Dermis microvascular lymphatic vessel endothelial cell (primary cell): ENCODE results near the gene MYO1D. TPM values are rescaled to one million over a fixed set of nuclear protein-coding genes. Genes with fewer than 3 reads are reported as not detected.
"Not testable (repeated sequence)": the region's sequence is repeated elsewhere in the genome, so short reads cannot be mapped to it uniquely, and the experiment has no call there.

Experiments used
- DNase-seq, 2 donors: peaks; one replicate each; pipeline versions ENCODE4 v3.0.0 to v3.0.0-alpha.2; 2010; ENCODE audit warnings: low read depth in 2 of 2
- total RNA-seq: library from RNA; depleted of rRNA; stranded (reverse); fragments of >200 nt; gene quantifications from 2 replicates; pipeline ENCODE4 v1.2.1, GENCODE V29; 2014

The MYO1D gene
- total RNA-seq, 1 donor from 2014 or later: 56.5 TPM

DNA sequence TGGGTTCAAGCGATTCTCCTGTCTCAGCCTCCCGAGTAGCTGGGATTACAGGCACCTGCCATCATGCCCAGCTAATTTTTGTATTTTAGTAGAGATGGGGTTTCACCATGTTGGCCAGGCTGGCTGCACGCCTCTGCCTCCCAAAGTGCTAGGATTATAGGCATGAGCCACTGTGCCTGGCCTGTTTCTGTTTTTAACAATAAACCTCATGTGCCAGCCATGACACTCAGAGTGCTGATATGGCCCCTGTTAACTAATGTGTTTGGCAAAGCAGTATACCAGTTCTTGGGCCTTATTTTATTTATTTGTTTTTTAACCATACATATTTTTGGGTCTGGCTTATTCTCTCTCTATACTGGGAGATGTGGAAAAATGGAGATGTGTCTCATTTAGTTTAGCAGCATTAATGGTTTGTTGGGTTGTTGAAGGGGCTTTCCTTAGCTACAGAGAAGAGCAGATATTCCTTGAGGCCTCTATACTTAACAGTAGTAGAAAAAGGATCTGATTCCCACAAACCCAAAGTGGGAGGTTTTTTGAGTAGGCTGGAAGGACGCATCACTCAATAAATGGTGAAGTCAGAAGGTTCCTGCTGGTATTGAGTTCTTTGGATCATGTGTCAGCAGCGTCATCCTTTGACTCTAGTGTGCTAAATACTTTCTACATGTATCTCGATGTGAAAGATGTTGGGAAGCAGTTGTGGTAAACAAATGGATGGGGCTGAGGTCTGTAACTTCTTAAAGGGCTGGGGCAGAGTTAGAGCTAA is 406.3 kb downstream of the MYO1D start:
- DNase-seq: no peak

- no peak for DNase-seq
Measured at GRCh38 chr17:32467949-32468348, 409.0 kb downstream of the MYO1D start.

DNA sequence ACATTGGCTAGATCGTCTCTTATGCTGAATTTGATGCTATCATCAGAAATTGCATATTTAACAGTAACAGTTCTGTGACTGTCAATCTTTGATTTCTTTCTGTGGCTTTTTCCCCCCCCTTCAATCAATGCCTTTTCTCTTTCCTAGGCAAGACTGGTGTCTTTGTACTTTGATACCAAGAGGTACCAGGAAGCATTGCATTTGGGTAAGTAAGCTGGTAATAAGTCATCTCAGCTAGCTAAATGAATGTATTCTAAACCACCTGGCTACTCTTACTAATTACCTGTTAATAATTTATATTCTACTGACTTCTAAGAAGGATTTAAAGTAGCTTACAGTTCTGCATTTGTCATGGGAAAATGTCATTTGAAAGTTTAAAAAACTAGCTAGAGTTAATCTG is 412.6 kb downstream of the MYO1D start:
- no peak for DNase-seq

- DNase-seq: no peak
Measured at GRCh38 chr17:32463304-32463703, 413.6 kb downstream of the MYO1D start.

DNA sequence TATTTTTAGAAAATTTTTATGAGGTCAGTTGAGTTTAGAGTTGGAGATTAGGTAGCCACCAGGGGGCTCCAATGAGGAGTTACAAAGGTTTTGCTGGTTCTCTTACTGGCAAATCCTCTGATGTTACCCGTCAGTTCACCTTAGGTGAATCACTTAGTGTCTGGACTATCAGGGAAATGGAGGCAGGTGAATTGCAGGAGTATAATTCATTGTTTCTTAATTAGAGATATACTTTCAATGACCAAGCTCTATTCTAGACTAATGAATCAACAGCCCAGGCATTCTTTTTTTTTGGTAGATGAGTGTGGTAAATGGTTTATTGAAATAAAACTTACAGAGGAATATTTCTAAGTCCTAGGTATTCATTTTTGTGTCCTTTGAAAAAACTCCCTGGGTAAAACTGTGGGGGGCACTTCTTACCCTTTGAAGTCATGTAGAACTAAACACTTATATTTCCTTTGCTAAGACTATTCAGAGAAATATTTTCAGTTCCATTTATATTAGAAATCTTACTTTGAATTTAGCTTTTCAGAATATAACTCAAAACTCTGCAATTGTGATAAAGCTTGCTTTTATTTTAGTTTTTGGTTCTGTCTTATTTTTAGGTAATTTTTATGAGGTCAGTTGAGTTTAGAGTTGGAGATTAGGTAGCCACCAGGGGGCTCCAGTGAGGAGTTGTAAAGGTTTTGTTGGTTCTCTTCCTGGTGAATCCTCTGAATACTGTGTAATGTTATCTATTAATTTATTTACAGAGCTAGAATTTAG is 414.9 kb downstream of the MYO1D start:
- DNase-seq: peak; percentile 58 to 78

GRCh38 chr17:32461498-32461852 is 415.4 kb downstream of the MYO1D start:
- no peak for DNase-seq

GRCh38 chr17:32460054-32460453 is 416.9 kb downstream of the MYO1D start:
- DNase-seq: no peak

DNA sequence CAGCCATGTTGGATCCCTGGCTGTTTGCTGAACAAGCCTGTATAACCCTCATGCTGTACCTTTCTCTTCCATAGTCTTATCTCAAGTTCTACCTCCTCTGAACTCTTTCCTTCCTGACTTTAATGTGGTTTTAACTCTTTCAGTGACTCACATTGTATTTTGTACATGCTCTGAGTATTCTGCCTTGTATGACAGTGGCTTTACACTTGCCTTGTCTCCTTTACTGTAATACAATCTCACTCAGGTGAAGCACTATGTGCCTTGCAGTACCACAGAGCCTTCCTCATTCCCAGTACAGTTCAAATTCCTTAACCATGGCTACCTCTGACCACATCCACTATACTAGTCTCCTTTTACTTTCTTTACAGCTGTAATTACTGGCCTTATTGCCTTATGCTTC is 418.6 kb downstream of the MYO1D start:
- no peak for DNase-seq

- no peak for DNase-seq
Measured at GRCh38 chr17:32453370-32453769, 423.6 kb downstream of the MYO1D start.

DNA sequence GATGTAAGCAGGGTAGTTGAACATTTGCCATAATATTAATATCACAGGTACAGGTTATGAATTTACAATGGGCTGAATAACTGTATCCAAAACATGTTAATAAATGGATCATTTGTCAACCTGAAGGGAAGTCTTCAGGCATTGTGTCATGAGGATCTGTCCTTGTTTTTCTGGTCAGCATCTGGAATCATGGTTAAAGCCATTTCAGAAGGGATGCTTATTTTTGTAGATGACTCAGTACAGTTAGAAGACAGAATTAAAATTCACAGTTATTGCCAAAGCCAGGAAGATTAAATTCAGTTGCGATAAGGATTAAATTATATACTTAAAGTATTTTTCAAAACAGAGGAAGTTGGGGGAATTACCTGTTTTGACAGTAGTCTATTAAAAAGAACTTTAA is 424.6 kb downstream of the MYO1D start:
- DNase-seq: no peak

DNA sequence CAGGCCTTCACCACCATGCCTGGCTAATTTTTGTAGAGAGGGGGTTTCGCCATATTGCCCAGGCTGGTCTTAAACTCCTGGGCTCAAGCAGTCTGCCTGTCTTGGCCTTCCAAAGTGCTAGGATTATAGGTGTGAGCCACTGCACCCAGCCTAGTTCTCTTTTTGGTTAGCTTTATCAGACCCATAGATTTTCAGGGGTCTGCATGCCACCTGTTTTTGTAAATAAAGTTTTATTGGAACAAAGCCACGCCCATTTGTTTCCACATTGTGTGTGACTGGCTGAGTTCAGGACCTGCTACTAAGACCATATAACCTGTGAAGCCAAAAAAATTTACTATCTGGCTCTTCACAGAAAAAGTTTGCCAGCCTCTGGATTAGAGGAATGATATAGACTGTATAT is 425.0 kb downstream of the MYO1D start:
- DNase-seq: no peak

GRCh38 chr17:32450379-32450778 is 426.5 kb downstream of the MYO1D start:
- DNase-seq: not testable (repeated sequence)

- DNase-seq: no peak
Measured at GRCh38 chr17:32449963-32450362, 427.0 kb downstream of the MYO1D start.

DNA sequence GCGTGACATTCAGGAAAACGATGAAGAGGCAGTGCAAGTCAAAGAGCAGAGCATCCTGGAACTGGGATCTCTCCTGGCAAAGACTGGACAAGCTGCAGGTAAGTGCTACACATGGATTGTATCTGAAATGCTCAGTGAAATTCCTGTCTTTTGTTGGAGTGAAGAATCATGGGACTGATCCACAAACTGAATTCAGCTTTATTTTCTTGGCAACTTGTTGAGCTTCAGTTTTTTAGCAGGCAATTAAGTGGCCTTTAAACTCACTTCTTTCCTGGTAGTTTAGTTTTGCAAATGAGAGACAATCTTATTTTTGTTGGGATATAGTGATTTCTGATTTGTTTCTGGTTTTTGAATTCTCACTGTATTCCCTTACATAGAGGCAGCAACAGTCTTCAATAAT is 430.0 kb downstream of the MYO1D start:
- no peak for DNase-seq

GRCh38 chr17:32445971-32446370 is 431.0 kb downstream of the MYO1D start:
- peak in 1 of 2 donors; percentile 41 for DNase-seq

DNA sequence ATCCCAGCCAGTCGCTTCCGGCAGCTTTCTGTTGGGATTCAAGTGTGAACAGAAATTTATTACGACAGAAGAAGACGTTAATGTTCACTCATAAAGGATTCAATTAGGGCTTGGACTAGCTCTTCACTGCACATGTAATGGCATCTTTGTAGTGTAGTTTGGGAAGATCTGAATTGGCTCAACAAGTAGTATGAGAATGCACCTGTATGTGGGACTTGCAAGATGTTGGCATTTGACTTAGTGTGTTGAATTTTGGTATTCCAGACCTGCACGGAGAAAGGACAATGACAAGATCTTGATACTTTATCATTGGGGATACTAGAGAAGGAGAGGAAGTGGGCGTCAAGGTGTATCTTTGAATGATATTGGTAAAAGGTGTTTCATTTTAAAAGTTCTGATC is 431.4 kb downstream of the MYO1D start:
- DNase-seq: no peak

GRCh38 chr17:32445074-32445415 is 431.9 kb downstream of the MYO1D start:
- peak in 1 of 2 donors; percentile 81 for DNase-seq

DNA sequence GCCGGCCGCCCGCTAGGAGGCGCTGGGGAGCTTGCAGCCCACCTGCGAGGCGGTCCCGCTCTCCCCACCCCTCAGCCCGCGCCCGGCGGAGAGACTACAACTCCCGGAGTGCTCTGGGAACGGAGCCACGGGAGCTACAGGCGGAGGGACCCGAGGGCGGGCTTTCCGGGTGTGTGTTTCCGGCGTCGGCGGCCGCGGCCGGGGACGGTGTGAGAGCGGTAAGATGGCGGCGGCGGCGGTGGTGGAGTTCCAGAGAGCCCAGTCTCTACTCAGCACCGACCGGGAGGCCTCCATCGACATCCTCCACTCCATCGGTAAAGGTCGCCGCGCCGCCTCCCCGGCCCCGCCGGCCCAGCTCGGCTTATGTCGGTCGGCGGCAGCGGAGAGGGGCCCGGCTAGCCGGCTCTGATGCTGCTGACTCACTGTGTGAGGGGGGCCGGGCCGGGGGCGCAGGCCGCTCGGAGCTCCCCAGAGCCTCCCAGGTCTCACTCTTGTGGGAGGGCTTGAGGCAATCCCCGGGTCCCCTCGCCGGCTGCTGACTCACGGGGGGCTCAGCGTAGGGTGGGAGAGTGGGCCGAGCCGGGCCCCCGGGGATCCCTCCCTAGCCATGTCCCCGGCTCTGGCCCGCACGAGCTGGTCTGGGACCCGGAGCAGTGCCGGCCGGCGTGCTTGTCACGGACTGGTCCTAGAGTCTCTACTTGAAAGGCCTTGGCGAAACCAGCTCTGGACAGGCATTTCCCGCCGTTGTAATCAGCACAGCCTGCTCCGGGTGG is 432.4 kb downstream of the MYO1D start, which contains the start of gene PSMD11:
Gene PSMD11, plus strand, starts transcription at position 210 of the 773 bp plus-strand sequence. Its CDS starts 14 bp downstream, at position 224.
- DNase-seq: peak; percentile 92 to 97

- DNase-seq: no peak
Measured at GRCh38 chr17:32443827-32444300, 433.1 kb downstream of the MYO1D start.
